ENCODE results near the gene HMGXB4.

HMGXB4 gene

DNA sequence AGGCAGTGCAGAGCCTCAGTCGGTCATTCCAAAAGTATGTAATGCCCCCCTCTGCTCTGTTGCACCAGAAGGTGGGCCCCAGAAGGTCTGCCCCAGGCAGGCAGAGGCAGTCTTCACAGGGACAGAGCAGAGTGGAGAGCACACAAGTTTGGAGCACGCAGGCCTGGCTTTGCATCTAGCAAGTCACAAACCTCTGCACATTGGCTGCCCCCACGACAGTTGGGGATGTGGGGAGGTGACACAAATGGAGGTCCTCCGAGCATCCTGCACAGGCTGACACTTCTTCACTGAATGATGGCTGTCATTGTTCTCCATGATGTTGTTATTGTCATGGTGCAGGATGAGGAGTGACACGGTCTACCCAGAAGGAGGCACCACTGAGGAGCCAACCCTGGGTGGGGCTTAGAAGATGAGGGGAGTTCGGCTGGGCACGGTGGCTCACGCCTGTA, 54.3 kb downstream of the HMGXB4 start:
- DNase-seq, result no peak

DNA sequence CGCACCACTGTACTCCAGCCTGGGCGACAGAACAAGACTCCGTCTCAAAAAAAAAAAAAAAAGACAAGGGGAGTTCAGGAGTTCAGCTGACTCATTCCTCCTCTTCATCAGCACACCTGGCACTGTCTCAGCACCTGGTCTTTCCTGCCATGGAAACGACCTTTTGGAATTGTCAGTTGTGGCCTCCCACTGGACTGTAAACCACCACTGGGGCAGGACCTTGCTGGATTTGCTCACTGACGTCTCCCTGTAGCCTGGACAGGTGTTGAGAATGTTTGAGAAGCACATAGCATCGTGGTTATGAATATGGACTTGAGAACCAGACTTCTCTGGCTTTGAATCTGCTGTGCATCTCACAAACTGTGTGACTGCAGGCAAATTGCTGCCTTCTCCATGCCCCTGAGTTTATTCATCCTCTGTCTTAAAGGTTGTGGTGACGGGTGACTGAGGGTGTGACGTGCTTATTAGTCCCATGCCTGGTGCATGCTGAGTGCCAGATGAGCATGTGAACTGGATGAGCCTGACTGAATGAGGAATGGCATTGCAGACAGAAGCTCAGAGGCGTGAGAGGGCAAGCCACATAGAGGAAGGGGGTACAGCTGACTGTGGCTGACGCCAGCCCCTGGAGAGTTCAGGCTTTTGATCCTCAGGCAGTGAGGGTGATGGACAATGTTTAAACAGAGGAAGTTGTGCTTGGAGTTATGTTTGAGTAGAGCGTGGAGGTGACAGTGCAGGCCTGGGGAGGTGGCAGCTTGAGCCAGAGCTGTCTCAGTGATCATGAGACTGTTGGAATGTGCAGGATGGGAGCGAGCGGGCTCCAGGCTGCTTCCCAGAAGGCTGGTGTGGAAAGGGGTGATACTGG, 55.1 kb downstream of the HMGXB4 start:
- peak; percentile 63 for DNase-seq

DNA sequence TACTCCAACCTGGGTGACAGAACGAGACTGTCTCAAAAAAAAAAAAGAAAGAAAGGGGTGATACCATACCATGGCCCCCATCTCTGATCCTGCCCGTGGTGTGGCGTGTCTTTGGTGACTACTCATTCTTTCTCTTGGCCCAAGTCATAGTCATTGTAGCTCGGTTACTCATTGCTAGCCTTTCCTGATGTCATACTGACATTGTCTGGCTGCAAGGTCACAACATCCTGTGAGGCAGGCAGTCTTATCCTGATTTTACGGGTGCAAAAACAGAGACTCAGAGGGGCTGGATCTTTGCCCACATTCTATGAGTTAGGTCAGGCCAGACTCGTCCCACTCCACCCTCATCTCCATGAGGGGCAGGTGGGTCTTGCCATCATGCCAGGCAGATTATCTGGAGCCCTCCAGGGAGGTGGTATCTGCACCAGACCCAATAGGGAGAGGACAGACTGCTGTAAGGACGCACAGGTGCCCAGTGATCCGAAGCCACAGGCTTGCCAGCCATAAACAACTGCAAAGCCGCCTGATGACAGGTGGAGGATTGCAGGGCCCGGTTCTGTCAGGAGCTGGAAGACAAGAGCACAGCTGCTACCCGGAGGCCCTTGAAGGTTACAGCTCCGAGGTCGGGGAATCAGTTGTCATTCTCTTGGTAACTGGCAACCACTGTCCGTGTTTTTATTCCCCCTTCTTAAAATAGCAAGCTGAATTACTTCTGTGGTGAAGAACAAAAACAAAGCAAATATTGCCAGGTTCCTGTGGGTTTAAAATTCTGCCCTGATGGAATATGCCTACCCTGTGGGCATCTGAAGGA, 56.2 kb downstream of the HMGXB4 start:
- peak; percentile 83 for DNase-seq

DNA sequence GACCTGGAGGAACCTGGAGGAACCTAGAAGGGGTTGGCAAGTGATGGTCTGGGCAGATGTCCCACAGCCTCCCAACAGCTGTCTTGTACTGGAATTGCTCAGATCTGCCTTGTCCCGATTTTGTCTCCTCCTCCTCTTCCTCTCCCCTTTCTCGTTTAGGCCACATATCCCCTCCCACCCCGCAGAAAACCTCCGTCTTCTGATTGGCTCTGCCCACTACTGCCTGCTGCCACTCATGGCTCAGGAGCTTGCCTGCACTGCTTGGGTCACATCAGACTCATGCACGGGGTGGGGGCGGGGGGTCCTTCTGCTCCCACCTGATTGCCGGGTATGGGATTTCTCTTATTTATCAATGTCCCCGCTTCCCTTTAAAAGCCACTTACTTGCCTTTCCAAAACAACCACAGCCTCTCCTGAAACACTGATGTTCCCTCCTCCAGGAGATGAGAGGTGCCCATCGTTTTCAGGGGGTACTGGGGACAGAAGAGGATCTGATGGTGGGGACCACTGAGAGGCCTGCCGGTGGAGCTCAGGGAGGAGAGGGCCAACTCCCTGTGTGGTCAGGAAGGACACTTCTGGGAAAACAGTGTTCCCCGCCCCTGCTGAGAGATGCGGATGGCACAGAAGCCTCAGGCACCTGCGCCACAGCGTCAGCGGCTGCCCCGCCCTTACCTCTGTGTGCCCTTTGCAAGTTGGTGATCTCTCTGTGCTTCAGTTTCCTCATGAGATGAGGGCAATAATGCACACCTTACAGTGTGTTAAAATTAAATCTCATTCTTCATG, 57.1 kb downstream of the HMGXB4 start:
- no peak for DNase-seq

DNA sequence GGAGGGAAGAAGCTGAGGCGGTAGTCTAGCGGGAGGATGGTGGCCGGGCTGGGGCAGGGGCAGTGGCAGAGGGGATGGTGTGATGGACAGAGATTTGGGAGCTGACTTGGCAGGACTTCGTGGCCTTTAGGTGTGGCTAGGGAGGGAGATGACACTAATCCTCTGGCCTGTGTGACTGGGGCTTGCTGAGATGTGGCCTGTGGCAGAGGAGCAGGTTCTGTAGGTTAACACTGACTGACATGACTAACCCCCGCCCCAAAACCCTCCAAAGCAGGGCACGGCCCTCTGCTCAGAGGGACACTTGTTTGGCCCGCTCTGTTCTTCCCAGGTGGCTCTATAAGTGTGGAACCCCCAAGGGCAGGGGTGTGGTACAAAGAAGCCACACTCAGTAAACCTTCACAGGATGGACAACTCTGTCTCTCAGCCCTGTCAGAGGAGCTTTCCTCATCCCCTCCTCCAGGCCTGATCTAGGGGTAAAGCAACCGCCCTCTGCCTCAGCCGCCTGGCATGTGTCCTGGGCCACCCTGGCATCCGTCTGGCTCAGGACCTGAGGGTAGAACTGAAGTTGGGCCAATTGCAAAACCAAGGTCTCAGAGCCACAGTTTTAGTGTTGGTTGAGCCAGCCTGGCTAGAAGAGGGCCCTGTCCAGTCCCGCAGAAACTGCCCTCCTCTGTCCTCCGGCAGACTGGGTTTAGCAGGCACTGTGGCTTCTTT, 58.0 kb downstream of the HMGXB4 start:
- no peak for DNase-seq

DNA sequence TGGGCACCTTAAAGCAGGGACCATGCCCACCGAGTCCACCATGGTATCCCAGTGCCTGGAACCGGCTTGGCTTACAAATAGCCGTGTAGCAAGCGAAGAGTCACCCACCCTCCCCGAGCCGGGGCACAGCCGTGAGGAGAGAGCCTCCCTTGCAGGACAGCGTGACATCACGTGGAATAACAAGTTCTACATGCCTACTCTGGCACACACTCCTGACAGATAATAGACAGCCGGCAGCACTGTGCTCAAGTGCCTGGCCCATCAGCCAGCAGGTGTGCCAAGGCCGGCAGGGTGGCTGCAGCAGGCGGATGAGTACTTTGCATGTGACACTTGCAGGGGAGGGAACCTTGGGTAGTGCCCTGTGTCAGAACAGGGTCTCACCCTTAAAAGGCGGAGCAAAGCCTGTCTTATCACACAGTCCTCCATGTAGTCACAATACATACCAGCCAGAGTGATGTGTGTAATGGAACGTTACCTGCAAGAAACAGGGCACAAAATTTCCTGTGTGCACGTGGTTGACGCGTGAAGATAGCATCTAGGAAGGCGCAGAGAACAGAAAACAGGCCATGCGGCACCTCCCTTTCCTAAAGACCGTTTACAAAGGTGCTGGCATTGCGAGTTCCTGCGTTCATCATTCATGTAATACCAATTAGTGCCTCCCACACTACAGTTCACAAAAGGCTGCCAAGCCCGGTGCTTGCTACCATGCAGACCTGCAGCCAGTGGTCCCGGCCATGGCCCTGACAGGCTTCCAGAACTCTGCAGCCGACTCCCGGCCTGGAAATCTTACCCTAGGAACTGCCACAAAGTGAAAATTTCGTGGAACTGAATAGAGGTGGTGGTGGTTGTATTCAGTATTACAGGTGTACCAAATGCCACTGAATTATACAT, 58.8 kb downstream of the HMGXB4 start:
- DNase-seq, result no peak

DNA sequence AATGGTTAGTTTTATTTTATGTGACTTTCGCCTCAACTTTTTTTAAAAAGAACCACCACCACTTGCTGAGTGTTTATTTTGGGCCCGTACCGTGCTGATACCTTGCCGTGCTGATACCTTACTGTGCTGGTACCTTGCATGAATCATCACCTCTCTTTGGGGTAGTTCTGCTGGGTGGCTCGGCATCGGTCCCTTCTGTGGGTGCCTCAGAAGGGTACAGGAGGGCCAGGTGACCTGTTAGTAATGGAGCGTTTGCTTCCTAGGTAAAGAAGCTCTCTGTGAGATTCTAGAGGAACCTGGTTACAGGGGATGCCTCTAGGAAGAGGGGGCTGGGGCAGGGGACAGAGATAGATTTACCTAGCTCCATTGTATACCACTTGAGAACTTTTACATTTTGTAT, 59.5 kb downstream of the HMGXB4 start:
- no peak for DNase-seq

DNA sequence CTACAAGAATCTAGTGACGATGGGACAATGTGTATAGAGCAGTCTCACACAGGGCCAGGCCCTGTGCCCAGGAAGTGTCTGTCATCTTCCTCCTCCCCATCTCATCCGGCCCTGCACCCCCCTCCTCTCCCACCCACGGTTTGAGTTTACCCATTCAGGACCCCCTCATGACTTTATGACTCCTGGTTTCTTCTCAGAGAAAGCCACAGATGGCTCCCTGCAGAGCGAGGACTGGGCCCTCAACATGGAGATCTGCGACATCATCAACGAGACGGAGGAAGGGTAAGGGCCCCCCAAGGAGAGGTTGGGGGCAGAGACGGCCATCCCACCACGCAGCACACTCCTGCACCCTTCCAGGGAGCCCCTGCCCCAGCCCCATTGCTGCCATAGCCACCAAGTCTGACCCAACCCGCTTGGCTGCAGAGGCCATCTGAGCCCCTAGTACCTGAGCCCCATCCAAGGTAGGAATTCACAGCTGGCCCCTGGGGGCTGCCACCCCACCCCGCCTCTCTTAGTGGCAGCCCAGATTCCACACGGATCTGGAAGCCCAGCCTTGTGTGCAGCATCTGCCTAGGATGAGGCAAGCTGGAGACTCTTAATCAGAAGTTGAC, 60.5 kb downstream of the HMGXB4 start:
- DNase-seq, result no peak

DNA sequence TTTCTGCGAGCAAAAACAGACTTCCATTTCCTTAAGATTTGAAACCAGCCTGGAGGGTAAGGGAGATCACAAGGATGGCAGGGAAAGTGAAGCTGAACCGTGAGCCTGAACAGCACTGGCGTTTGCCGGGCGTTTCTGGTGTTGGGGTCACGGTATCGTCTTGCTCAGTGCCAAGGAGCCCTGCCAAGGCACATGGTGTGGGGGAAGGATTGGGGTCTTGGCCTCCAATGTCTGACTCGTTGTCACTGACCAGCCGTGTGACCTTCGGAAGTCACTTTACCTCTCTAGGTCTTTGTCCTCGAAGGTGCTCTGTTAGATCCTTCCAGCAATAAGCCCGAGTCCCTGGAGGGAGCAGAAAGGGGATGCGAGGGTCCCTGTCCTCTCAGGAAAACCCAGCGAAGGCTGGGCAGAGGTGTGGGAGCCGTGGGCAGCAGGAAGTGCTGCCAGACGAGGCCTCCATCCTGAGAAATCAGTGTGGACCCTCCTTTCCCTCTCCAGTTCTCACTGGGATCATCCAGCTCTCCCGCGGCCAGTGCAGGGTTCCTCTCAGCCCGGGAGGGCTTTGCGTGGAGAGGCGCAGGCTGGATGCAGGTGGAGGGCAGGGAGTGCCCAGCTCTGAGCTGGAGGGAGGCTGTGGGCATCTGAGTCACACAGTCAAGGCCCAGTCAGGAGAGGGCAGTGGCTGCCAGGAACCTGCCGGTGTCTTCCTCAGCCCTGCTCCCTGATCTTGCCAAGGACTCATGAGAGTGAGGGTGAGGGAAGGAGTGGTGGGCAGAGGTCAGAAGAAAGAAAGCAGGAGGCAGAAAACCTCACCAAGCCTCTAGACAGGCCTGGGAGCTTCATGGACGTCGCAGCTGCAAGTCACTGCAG, 61.3 kb downstream of the HMGXB4 start:
- DNase-seq, result no peak

DNA sequence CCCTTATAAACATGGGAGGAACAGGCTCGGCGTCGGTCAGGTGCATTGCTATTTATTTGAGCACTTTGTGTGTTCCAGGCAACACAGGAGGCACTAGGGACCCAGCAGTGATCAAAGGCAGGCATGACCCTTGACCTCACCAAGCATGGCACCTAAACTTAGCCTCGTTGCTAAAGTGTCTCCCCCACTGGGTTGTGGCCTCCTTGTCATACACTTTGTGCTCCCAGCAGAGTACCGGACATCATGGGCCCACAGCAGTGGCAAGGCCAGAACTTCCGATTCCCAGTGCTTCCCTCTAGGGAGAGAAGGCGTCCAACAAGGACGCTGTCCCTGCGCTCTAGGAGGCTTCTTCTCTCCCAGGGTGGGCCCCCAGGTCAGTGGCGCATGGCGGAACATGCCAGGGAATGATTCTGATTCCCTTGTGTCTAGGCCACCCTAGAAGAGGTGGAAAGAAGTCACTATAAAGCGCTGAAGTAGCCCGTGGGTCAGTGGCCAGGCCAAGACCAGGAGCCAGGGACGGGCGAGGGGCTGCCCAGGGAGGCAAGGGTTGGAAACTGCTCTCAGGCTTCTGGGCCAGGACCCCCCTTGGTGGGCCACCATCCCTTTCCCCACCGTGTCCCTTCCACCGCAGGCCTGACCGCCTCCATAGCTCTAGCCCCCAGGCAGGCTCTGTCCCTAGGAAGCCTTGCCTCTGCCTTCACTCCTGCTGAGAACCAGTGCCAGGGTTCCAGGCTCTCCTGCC, 62.1 kb downstream of the HMGXB4 start:
- no peak for DNase-seq

DNA sequence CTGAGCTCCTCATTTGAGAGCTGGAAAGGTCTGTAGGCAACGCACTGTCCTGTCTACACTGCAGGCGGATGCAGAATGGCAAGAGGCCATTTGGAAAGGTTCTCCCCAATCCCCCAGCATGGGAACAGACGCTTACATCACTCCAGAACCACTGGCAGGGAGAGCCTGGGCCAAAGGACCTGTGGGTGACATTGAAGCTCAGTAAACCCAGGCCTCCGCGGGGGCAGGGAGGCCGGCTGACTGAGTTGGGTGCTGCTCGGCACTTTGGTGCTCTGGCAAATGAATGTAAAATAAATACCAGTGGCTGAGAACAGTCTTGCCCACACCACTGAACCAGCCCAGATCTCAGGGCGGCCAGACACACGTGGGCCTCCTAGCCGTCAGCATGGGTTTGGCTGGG, 64.8 kb downstream of the HMGXB4 start:
- DNase-seq, result no peak

DNA sequence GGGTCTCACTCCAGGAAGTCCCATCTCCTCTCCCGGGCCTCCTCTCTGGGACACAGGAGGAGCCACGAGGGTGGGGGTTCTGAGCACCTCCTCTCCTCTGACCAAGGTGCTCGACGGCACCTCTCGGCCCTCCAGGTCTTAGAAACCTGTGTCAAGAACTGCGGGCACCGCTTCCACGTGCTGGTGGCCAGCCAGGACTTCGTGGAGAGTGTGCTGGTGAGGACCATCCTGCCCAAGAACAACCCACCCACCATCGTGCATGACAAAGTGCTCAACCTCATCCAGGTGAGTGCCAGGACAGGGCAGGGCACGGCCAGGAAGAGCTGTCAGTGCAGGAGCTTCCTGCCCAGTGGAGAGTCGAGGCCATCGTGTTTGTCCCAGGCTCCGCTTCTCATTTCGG, 65.6 kb downstream of the HMGXB4 start:
- no peak for DNase-seq

DNA sequence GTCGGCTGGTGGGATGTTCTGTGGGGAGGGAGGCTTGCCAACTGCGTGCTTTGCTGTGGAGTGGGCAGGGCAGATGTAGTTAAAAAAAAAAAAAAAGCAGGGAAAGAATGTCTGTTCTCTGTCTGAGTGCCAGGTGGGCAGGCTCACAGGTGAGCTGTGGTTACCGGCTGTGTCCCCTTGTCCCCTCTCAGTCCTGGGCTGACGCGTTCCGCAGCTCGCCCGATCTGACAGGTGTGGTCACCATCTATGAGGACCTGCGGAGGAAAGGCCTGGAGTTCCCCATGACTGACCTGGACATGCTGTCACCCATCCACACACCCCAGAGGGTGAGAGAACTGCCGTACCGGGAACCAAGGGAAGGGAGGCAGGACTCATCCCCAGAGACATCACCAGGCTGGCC, 66.0 kb downstream of the HMGXB4 start:
- DNase-seq, result no peak

DNA sequence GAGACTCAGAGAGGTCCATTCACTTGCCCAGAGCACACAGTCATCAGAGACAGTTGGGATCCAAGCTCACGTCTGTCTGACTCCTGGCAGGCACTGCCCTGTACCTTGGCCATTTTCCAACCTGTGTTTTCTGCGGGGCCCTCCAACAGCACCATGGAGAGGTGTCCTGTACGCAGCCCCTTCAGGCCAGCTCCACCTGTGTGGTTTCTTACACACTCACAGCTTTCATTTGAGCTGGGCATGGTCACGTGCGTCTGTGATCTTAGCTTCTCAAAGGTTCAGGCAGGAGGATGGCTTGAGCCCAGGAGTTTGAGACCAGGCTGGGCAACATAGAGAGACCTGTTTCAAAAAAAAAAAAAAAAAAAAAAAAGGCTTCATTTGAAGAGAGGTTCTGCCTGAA, 66.8 kb downstream of the HMGXB4 start:
- DNase-seq, result no peak

DNA sequence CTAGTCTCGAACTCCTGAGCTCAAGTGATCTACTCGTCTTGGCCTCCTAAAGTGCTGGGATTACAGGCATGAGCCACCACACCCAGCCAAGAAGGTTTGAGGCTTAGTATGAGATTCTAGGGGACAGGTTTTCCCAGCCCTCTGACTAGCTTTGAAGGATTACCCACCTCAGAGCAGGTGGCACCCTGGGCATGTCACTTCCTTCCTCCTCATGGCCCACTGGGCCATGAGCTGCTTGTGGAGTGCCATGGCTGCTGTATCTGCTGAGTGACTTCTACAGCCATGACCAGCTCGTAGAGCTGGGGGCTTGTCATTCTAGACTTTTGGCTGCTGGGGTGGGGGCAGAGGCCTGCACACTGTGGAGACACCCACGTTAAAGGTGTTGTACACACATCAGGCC, 67.5 kb downstream of the HMGXB4 start:
- DNase-seq, result no peak

DNA sequence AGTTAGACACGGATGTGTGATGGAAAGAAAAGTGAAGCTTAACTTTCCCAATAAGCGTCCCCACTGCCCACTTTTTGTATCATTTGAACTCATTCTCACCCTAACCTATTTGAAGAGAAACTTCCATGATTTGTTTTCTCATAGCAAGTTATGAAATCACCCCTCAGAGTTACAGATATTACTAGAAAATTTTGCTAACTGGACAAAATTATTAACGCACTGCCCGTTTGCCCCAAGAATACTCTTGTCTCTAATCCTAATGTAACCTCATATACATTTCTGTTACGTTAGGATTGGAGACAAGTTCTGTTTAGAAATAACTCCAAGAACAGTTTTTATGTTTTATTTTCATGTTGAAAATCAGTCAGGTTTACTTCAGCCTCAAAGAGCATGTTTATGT, 67.9 kb downstream of the HMGXB4 start:
- no peak for DNase-seq

DNA sequence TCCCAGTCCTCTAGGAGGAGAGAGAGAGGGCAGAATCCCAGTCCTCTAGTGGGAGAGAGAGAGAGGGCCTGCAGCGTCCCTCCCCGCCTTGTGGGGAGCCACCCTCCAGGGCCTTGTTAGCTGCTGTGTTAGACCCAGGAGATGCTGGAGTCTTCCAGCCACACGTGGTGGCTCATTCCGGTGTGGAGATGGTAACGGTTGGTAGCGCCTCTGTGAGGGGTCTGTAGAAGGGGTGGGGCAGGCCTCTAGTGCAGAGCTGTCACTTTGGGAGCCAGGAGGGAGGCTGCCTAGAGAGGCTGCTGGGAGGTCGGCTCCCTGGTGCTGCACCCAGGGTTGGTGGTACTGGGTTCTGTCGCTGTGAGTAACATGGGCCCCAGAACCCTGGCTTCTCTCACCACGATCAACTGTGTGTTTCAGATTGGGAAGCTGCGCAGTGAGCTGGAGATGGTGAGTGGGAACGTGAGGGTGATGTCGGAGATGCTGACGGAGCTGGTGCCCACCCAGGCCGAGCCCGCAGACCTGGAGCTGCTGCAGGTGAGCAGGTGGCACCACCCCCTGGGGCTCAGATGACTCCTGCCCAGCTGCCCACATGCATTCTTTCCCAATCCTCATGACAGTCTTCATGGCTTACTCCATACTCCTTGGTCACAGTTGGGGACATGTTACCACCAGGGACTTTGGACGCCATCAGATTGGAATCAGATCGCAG, 69.7 kb downstream of the HMGXB4 start:
- DNase-seq, result no peak

DNA sequence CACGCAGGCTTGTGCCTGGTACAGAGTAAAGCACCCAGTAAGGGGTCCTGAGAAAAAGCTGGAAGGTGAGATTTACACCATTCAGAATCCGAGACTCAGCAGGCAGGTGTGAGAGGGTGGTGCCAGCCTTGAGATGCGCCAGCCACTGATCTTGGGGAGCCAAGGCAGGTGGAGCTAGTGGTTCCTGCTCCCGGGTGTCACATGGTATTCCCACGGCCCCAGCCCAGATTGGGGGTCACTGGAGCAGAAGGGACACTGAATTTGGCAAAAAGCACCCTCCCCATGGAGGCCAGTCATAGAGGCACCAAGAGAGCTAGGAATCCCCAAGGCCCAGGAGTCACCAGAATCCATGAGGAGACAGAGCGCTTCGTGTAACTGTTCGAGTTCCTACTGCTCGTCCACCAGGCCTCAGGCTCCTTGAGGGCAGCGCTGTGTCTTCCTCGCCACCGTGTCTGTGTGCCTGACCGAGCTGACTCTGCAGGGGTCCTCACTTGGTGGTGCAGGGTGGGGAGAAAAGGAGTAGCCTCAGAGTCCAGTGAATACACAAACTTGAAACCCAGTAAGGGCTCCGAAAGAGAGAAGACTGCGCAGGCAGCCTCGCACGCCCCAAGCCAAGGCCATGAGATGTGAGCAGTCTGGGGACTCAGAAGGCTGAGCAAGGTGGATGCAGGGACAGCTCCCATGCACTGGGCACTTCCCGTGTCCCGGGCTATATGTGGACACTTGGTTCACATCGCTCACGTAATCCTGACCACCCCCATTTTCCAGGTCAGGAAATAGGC, 70.6 kb downstream of the HMGXB4 start:
- DNase-seq, result no peak

Measured in fibroblast of skin of abdomen (primary cell).